ENCODE data around the gene MIEF1.

Gene MIEF1

GRCh38 chr22:39526736-39527171, 24.7 kb downstream of the MIEF1 start:
- DNase-seq (ENCODE audit: low read depth): no peak
- H3K4me3 ChIP-seq (replicated peaks; ENCODE audit: low read depth, low read length): no peak overlapping the region
- no peak for TF ChIP-seq CTCF (IDR thresholded peaks at IDR 0.05; ENCODE audit: low read length, missing control alignments)

- TF ChIP-seq CTCF (IDR thresholded peaks at IDR 0.05; ENCODE audit: low read length, missing control alignments): no peak
- no peak for DNase-seq (ENCODE audit: low read depth)
- no peak overlapping the region for H3K4me3 ChIP-seq (replicated peaks; ENCODE audit: low read depth, low read length)
Observed at GRCh38 chr22:39527481-39527961, 25.4 kb downstream of the MIEF1 start.

- no peak for TF ChIP-seq CTCF (IDR thresholded peaks at IDR 0.05; ENCODE audit: low read length, missing control alignments)
- no peak overlapping the region for H3K4me3 ChIP-seq (replicated peaks; ENCODE audit: low read depth, low read length)
- no peak for DNase-seq (ENCODE audit: low read depth)
Observed at GRCh38 chr22:39528080-39528661, 26.1 kb downstream of the MIEF1 start.

- H3K4me3 ChIP-seq (replicated peaks; ENCODE audit: low read depth, low read length): no peak overlapping the region
- DNase-seq (ENCODE audit: low read depth): peak; percentile 96
- TF ChIP-seq CTCF (IDR thresholded peaks at IDR 0.05; ENCODE audit: low read length, missing control alignments): no peak
Observed at GRCh38 chr22:39528681-39529486, 26.8 kb downstream of the MIEF1 start.

GRCh38 chr22:39529487-39529851, 27.4 kb downstream of the MIEF1 start:
- no peak for TF ChIP-seq CTCF (IDR thresholded peaks at IDR 0.05; ENCODE audit: low read length, missing control alignments)
- H3K4me3 ChIP-seq (replicated peaks; ENCODE audit: low read depth, low read length): no peak overlapping the region
- no peak for DNase-seq (ENCODE audit: low read depth)

- TF ChIP-seq CTCF (IDR thresholded peaks at IDR 0.05; ENCODE audit: low read length, missing control alignments): no peak
- no peak for DNase-seq (ENCODE audit: low read depth)
- no peak overlapping the region for H3K4me3 ChIP-seq (replicated peaks; ENCODE audit: low read depth, low read length)
Observed at GRCh38 chr22:39530116-39530515, 28.0 kb downstream of the MIEF1 start.
